ENCODE results near the gene SIAH3.

SIAH3 gene

DNA sequence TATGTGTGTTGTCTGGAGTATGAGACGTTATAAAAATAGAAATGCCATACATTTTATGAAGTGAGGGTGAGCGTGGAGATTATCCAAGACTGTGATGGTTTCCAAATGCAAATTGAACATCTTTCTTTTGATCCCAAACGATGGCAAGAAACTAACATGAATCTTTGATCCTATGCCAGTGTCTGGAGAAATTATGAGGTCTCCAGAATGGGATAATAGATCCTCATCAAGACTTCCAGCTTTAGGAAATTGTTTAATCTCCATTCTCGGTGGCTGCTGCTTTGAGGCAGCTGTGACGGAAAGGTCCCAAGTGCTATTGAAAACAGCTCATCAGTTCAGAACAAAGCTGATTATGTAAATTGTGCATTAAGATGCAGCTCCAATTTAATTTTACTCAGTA, 118.6 kb downstream of the SIAH3 start:
- WGBS, result 76% methylated on average over 5 of the region's 5 CpGs
- no peaks in the 10 kb centered on the region for H3K27me3 ChIP-seq (ENCODE audit: insufficient read depth, low read length)
- H3K9me3 ChIP-seq (ENCODE audit: insufficient read depth, low read depth, low read length), result no peaks in the 10 kb centered on the region

GRCh38 chr13:45731455-45731854, 120.1 kb downstream of the SIAH3 start:
- H3K4me3 ChIP-seq (ENCODE audit: low read length), result no peak overlapping the region
- H3K9me3 ChIP-seq (ENCODE audit: insufficient read depth, low read depth, low read length), result no peaks in the 10 kb centered on the region
- no peaks in the 10 kb centered on the region for H3K36me3 ChIP-seq (ENCODE audit: insufficient read depth, low read length)
- H3K27ac ChIP-seq (ENCODE audit: low read depth, low read length), result no peak overlapping the region
- H3K4me1 ChIP-seq (ENCODE audit: insufficient read depth, low read length), result no peaks in the 10 kb centered on the region
- WGBS, result 89% methylated on average over 2 of the region's 3 CpGs
- H3K9ac ChIP-seq (ENCODE audit: low read depth, low read length), result no peak overlapping the region
- no peaks in the 10 kb centered on the region for H3K27me3 ChIP-seq (ENCODE audit: insufficient read depth, low read length)

More for the DNA sequence above, 118.6 kb downstream of the SIAH3 start:
- Histone ChIP-seq H3K27ac (ENCODE audit: low read depth, low read length) (no peak overlapping the region), H3K36me3 (ENCODE audit: insufficient read depth, low read length) (no peaks in the 10 kb centered on the region), H3K4me1 (ENCODE audit: insufficient read depth, low read length) (no peaks in the 10 kb centered on the region), H3K4me3 (ENCODE audit: low read length) (no peak overlapping the region), H3K9ac (ENCODE audit: low read depth, low read length) (no peak overlapping the region)

GRCh38 chr13:45728759-45729158, 122.8 kb downstream of the SIAH3 start:
- Histone ChIP-seq H3K36me3 (ENCODE audit: insufficient read depth, low read length) (no peaks in the 10 kb centered on the region), H3K27me3 (ENCODE audit: insufficient read depth, low read length) (no peaks in the 10 kb centered on the region), H3K9me3 (ENCODE audit: insufficient read depth, low read depth, low read length) (no peaks in the 10 kb centered on the region), H3K27ac (ENCODE audit: low read depth, low read length) (no peak overlapping the region), H3K9ac (ENCODE audit: low read depth, low read length) (no peak overlapping the region), H3K4me1 (ENCODE audit: insufficient read depth, low read length) (peaks cover 3% of the 10 kb centered on the region; the same call in 1 of the 2 replicates), H3K4me3 (ENCODE audit: low read length) (no peak overlapping the region)
- WGBS, result 48% methylated on average over 6 of the region's 6 CpGs

All from HUES64 (cell line).